Peyer's patch (tissue), 4 donors: ENCODE results near the gene DNASE1L1. TPM values are rescaled to one million over a fixed set of nuclear protein-coding genes. Genes with fewer than 3 reads are reported as not detected.
A peak's percentile ranks its signal among the peaks of the same experiment; 100 is the strongest.

ENCODE experiments used
- DNase-seq, 3 donors: peaks; one replicate each; pipeline ENCODE4 v3.0.0-alpha.2; 2017 to 2019
- H3K27ac ChIP-seq, 4 donors: fragments of 200-600 bp; sonication (generic); one replicate each; pipeline ENCODE4 v1.5.1; 2016 to 2019
- H3K27me3 ChIP-seq, 2 donors: fragments of 200-600 bp; sonication (generic); one replicate each; pipeline ENCODE4 v1.5.1; 2019
- H3K36me3 ChIP-seq, 3 donors: fragments of 200-600 bp; sonication (generic); one replicate each; pipeline ENCODE4 v1.5.1; 2016 to 2019
- H3K4me1 ChIP-seq, 4 donors: fragments of 200-600 bp; sonication (generic); one replicate each; pipeline ENCODE4 v1.5.1; 2016 to 2019
- H3K4me3 ChIP-seq, 4 donors: fragments of 200-600 bp; sonication (generic); 1 replicate in 3 of 4; 2 replicates in 1 of 4; pipeline ENCODE4 v1.5.1; 2016 to 2019; ENCODE audit warnings: mild to moderate bottlenecking in 1 of 4
- H3K9me3 ChIP-seq, 4 donors: fragments of 200-600 bp; sonication (generic); one replicate each; pipeline ENCODE4 v1.5.1; 2016 to 2019; ENCODE audit warnings: mild to moderate bottlenecking in 1 of 4
- CTCF ChIP-seq, 6 experiments: fragments of 450-650 bp in 4 of 6; fragments of 200-600 bp in 2 of 6; sonication (generic) in 1 of 6; IDR thresholded peaks; one replicate each; pipeline ENCODE4 v1.5.1; 2017 to 2019; ENCODE audit warnings: antibody characterized with exemption in 6 of 6, mild to moderate bottlenecking in 3 of 6, moderate library complexity in 1 of 6
- POLR2A ChIP-seq, 2 donors: fragments of 450-650 bp; IDR thresholded peaks; one replicate each; pipeline ENCODE4 v1.5.1; 2017; ENCODE audit warnings: antibody characterized with exemption in 2 of 2, mild to moderate bottlenecking in 2 of 2, moderate library complexity in 2 of 2
- total RNA-seq, 4 donors: library from RNA; depleted of rRNA; stranded (reverse); fragments of >200 nt; gene quantifications; one replicate each; pipeline ENCODE4 v1.1.0, GENCODE V29; 2016

DNASE1L1 gene
- total RNA-seq, 4 donors from 2014 or later, result 23.9 to 41.2 (median 32.2) TPM

DNA sequence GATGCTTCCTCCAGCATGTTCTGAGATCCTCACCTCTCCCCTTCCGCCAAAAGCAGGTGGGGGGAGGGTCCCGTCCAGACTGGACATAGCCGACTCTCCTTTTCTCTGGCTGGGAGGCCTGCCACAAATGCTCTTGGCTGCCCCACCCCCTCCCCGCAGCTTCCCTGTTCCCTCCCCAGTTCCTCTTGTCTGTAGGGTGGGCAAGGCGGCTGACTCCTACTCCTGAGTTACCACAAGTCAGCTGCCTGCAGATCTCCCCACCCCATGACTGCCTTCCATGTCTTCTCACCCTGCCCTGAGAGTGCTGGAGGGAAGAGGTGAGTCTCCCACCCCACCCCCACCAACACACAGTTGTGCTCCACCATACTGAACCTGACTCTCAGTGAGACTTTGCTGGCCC, 22.3 kb upstream of the DNASE1L1 start:
- H3K27ac ChIP-seq, result peak overlapping the region in 2 of 4 donors; percentile 17 to 30
- TF ChIP-seq CTCF (IDR thresholded peaks at IDR 0.05) (no peak), POLR2A (IDR thresholded peaks at IDR 0.05) (no peak)
- no peak for DNase-seq
- H3K9me3 ChIP-seq, result no peaks in the 10 kb centered on the region
- H3K4me1 ChIP-seq, result peaks cover 0 to 15% (median 0%) of the 10 kb centered on the region in 4 donors
- no peaks in the 10 kb centered on the region for H3K27me3 ChIP-seq
- peaks cover 0 to 17% (median 0%) of the 10 kb centered on the region in 3 donors for H3K36me3 ChIP-seq
- no peak overlapping the region for H3K4me3 ChIP-seq

- Histone ChIP-seq H3K36me3 (peaks cover 0 to 17% (median 0%) of the 10 kb centered on the region in 3 donors), H3K4me3 (no peak overlapping the region), H3K4me1 (peaks cover 0 to 15% (median 0%) of the 10 kb centered on the region in 4 donors), H3K27me3 (no peaks in the 10 kb centered on the region), H3K27ac (peak overlapping the region in 2 of 4 donors; percentile 17 to 30), H3K9me3 (no peaks in the 10 kb centered on the region)
- no peak for TF ChIP-seq CTCF (IDR thresholded peaks at IDR 0.05)
- no peak for TF ChIP-seq POLR2A (IDR thresholded peaks at IDR 0.05)
- no peak for DNase-seq
Measured at GRCh38 chrX:154430916-154431315, 21.9 kb upstream of the DNASE1L1 start.

DNA sequence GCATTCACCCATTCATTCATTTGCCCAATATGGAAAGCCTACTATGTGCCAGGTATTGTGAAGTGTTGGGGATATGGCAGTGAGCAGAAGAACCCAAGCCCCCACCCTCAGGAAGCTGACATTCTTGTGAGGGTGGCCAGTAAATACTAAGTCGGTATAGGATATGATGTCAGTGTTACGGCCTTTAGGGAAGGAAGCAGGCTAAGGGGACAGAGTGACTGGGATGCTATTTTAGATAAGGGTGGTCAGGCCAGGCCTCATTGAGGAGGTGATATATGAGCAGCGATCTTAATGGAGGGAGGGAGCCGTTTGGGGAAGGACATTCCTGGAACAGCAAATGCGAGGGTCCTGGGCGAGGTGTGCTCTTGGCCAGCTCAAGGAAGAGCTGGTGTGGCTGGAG, 21.4 kb upstream of the DNASE1L1 start:
- no peak for TF ChIP-seq POLR2A (IDR thresholded peaks at IDR 0.05)
- TF ChIP-seq CTCF (IDR thresholded peaks at IDR 0.05), result no peak
- DNase-seq, result no peak
- Histone ChIP-seq H3K27ac (peak overlapping the region in 1 of 4 donors; percentile 30), H3K4me3 (no peak overlapping the region), H3K9me3 (no peaks in the 10 kb centered on the region), H3K4me1 (peaks cover 0 to 15% (median 0%) of the 10 kb centered on the region in 4 donors), H3K27me3 (no peaks in the 10 kb centered on the region), H3K36me3 (peaks cover 0 to 17% (median 0%) of the 10 kb centered on the region in 3 donors)

- peaks cover 0 to 15% (median 0%) of the 10 kb centered on the region in 4 donors for H3K4me1 ChIP-seq
- peak overlapping the region in 2 of 4 donors; percentile 78 to 90 for H3K4me3 ChIP-seq
- H3K9me3 ChIP-seq, result no peaks in the 10 kb centered on the region
- peaks cover 0 to 17% (median 0%) of the 10 kb centered on the region in 3 donors for H3K36me3 ChIP-seq
- H3K27ac ChIP-seq, result peak overlapping the region in 2 of 4 donors; percentile 86 to 88
- TF ChIP-seq CTCF (IDR thresholded peaks at IDR 0.05) (no peak), POLR2A (IDR thresholded peaks at IDR 0.05) (no peak)
- DNase-seq, result no peak
- H3K27me3 ChIP-seq, result no peaks in the 10 kb centered on the region
Measured at GRCh38 chrX:154429711-154430110, 20.7 kb upstream of the DNASE1L1 start.

DNA sequence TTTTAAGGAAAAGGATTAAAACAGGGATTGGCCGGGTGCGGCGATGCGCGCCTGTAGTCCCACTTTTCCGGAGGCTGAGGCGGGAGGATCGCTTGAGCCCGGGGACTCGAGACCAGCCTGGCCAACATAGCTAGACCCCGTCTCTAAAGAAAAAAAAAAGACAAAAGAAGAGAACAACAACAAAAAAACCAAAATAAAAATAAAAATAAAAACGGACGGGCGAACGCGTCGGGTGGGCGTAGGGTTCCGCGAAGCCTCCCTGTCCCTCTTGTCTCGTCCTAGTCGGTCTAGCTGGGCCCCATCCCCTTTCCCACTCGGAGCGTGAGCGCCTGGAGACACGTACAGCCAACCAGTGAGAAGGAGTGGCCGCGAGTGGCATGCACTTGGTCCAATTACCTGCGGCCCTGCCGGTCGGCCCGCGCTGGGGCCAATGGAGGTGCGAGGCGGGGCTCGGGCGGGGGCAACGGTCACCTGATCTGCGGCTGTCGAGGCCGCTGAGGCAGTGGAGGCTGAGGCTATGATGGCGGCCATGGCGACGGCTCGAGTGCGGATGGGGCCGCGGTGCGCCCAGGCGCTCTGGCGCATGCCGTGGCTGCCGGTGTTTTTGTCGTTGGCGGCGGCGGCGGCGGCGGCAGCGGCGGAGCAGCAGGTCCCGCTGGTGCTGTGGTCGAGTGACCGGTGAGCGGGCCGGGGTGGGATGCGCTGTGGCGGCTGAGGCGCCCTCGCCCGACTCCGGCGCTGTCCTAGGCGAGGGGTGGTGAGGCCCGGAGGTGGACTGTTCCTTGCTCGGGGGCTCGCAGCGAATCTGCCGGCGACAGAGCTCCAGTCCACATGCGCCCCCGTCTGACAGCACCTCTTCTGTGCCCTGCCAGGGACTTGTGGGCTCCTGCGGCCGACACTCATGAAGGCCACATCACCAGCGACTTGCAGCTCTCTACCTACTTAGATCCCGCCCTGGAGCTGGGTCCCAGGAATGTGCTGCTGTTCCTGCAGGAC, 19.4 kb upstream of the DNASE1L1 start, which contains the start of gene ATP6AP1:
Gene ATP6AP1, plus strand, starts transcription at position 502 of the 996 bp plus-strand sequence. Its CDS starts 16 bp downstream, at position 518.
- Histone ChIP-seq H3K4me1 (peaks cover 0 to 15% (median 0%) of the 10 kb centered on the region in 4 donors), H3K9me3 (no peaks in the 10 kb centered on the region), H3K27ac (peak within 1 kb of the TSS; percentile 77 to 88 (median 84)), H3K36me3 (peaks cover 0 to 11% (median 0%) of the 10 kb centered on the region in 3 donors), H3K27me3 (no peaks in the 10 kb centered on the region), H3K4me3 (peak within 1 kb of the TSS; percentile 66 to 90 (median 80))
- peak; percentile 86 to 96 (median 92) for DNase-seq
- TF ChIP-seq POLR2A (IDR thresholded peaks at IDR 0.05), result peak; percentile 56 to 59
- no peak for TF ChIP-seq CTCF (IDR thresholded peaks at IDR 0.05)
